Upper lobe of right lung (tissue), 1 donor: ENCODE results near the gene FAM168B. TPM values are rescaled to one million over a fixed set of nuclear protein-coding genes. Genes with fewer than 3 reads are reported as not detected.

Source experiments
- ATAC-seq: fragments of 200-7000 bp; cut with Tn5 transposase; one replicate; pipeline ENCODE4 v1.9.1; 2020; ENCODE audit warnings: mild to moderate bottlenecking, moderate library complexity
- DNase-seq: peaks from one replicate; pipeline ENCODE4 v3.0.0-alpha.2; 2020
- H3K27ac ChIP-seq: fragments of 200-600 bp; one replicate; pipeline ENCODE4 v1.8.0; 2022
- H3K27me3 ChIP-seq: fragments of 200-600 bp; one replicate; pipeline ENCODE4 v1.8.0; 2022; ENCODE audit warnings: mild to moderate bottlenecking
- H3K36me3 ChIP-seq: fragments of 200-600 bp; one replicate; pipeline ENCODE4 v1.8.0; 2022
- H3K4me1 ChIP-seq: fragments of 200-600 bp; one replicate; pipeline ENCODE4 v1.8.0; 2022
- H3K4me3 ChIP-seq: fragments of 200-600 bp; one replicate; pipeline ENCODE4 v1.8.0; 2022; ENCODE audit warnings: mild to moderate bottlenecking
- H3K9me3 ChIP-seq: fragments of 200-600 bp; one replicate; pipeline ENCODE4 v1.8.0; 2022
- intact Hi-C: fragments of 100-400 bp; cut with DNase I; formaldehyde crosslinking; loops from one replicate; pipeline ENCODE4 v1.11.0; 2022
- total RNA-seq: library from RNA; stranded (reverse); fragmentation: NEBNext Ultra II Directional; extraction: Animal tissue kit (Norgen Biotek cat#: 25700); gene quantifications from one replicate; pipeline ENCODE4 v1.2.1, GENCODE V29; 2021
- TF ChIP-seq, protein P1 (sequence below): fragments of 200-600 bp; IDR thresholded peaks from one replicate; pipeline ENCODE4 v1.8.0; 2022; ENCODE audit warnings: antibody characterized with exemption
- donor health status: DM: no; HTN: yes; CAD: no; lungs with severe emphysema.

The FAM168B gene
- total RNA-seq, 1 donor from 2014 or later = 77.8 TPM

DNA sequence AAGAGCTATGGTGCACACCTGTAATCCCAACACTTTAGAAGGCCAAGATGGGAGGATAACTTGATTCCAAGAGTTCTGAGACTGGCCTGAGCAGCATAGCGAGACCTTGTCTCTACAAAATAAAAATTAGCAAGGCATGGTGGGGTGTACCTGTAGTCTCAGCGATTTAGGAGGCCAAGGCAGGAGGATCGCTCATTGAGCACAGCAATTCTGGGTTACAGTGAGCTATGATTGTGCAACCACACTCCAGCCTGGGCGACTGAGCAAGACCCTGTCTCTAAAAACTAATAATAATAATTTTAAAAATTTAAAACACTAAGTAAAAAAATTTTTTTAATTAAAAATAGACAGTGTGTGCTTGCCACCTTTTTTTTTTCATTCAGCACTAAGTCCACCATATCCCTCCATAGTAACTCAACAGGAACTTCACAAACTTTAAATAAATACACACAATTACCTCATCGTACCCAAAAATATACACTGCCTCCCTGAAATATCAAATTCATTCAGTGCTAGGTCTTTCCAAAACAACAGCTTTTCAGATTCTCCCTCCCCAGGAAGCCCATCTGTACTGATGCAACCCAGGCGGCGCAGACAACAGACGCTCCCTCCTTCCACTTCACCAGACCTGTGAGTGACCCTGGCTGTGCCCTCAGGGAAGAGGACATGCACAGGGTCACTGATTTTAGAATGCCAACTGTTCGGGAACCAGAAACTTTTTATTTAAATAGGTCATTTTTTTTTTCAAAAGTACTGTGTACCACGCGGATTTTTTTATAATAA lies 29.6 kb downstream of the FAM168B start:
- no peaks in the 10 kb centered on the region for H3K4me1 ChIP-seq
- DNase-seq (no peak), ATAC-seq (no peak)
- H3K36me3 ChIP-seq = peaks cover 36% of the 10 kb centered on the region
- no peak overlapping the region for H3K27ac ChIP-seq
- intact Hi-C loops = no loop called here
- H3K4me3 ChIP-seq = no peak overlapping the region
- TF ChIP-seq, protein P1, sequence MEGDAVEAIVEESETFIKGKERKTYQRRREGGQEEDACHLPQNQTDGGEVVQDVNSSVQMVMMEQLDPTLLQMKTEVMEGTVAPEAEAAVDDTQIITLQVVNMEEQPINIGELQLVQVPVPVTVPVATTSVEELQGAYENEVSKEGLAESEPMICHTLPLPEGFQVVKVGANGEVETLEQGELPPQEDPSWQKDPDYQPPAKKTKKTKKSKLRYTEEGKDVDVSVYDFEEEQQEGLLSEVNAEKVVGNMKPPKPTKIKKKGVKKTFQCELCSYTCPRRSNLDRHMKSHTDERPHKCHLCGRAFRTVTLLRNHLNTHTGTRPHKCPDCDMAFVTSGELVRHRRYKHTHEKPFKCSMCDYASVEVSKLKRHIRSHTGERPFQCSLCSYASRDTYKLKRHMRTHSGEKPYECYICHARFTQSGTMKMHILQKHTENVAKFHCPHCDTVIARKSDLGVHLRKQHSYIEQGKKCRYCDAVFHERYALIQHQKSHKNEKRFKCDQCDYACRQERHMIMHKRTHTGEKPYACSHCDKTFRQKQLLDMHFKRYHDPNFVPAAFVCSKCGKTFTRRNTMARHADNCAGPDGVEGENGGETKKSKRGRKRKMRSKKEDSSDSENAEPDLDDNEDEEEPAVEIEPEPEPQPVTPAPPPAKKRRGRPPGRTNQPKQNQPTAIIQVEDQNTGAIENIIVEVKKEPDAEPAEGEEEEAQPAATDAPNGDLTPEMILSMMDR = no peak
- no peaks in the 10 kb centered on the region for H3K27me3 ChIP-seq
- H3K9me3 ChIP-seq = no peaks in the 10 kb centered on the region

DNA sequence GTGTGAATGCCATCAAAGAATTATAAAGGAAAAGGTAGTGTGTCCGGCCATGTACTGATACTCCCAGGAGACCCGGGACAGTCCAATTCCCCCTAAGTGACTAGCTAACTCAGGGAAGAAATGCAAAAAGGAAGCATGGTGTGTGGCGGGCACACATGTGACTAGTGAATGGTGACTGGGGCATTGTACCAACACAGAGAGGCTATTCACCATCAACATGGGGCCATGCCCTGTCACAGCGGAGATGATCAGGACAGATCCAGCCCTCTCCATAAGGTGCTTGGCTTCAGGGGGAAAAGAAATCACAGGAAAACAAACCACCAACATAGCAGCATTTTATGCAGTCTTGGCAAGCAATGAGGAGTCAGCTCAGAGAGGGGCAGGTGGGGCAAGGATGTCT lies 34.3 kb downstream of the FAM168B start:
- DNase-seq (no peak), ATAC-seq (no peak)
- no peaks in the 10 kb centered on the region for H3K9me3 ChIP-seq
- no peaks in the 10 kb centered on the region for H3K4me1 ChIP-seq
- no peak overlapping the region for H3K4me3 ChIP-seq
- H3K27me3 ChIP-seq = no peaks in the 10 kb centered on the region
- intact Hi-C loops = no loop called here
- peaks cover 56% of the 10 kb centered on the region for H3K36me3 ChIP-seq
- no peak overlapping the region for H3K27ac ChIP-seq
- TF ChIP-seq, protein P1 = no peak

DNA sequence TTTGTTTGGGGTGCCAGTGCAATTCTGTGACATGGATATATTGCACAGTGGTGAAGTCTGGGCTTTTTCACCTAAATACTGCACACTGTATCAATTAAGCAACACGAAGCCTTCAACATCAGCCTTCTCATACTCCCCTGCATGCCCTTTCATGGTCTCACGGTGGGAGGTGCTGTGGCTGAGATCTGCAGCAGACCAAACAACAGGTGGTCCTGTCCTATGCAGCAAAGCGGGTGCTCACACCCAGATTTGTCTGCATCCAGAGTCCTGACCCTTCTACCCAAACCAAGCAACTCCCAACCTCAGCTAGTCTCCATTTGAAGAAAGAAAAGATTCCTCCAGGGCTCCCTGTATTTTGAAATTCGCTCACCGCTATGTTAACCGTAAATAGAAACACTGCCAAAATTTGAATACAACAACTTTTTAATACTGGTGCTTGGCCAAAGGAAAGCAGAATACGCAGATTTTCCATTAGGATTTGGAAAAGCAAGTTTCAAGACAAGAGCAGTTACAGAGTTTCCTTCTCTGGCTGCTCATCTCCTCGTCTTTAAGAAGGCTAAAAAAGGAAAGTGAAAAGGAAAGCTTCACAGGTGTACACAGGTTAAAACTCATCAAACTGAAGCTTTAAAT lies 34.9 kb downstream of the FAM168B start:
- Histone ChIP-seq H3K9me3 (no peaks in the 10 kb centered on the region), H3K27ac (no peak overlapping the region), H3K4me3 (no peak overlapping the region), H3K36me3 (peaks cover 62% of the 10 kb centered on the region), H3K4me1 (no peaks in the 10 kb centered on the region), H3K27me3 (no peaks in the 10 kb centered on the region)
- DNase-seq (no peak), ATAC-seq (no peak)
- intact Hi-C loops = no loop called here
- TF ChIP-seq, protein P1 = no peak

DNA sequence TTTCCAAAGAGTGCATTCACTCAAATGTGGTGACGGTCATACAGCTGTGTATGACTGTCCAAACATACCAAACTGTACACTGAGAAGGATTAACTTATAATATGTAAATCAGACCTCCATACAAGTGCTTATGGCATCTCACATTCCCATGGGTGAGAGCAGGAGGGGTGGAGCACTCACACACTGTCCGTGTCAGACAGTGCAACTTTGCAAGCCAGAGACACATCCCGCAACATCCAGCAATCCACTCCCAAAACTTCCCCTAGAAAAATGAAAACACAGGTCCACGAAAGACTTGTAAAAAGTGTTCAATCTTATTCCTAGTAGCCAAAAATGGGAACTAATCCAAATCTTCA lies 36.4 kb downstream of the FAM168B start:
- H3K27ac ChIP-seq = no peak overlapping the region
- intact Hi-C loops = no loop called here
- DNase-seq (no peak), ATAC-seq (no peak)
- no peaks in the 10 kb centered on the region for H3K27me3 ChIP-seq
- no peak overlapping the region for H3K4me3 ChIP-seq
- H3K4me1 ChIP-seq = no peaks in the 10 kb centered on the region
- peaks cover 71% of the 10 kb centered on the region for H3K36me3 ChIP-seq
- H3K9me3 ChIP-seq = no peaks in the 10 kb centered on the region
- TF ChIP-seq, protein P1 = no peak

DNA sequence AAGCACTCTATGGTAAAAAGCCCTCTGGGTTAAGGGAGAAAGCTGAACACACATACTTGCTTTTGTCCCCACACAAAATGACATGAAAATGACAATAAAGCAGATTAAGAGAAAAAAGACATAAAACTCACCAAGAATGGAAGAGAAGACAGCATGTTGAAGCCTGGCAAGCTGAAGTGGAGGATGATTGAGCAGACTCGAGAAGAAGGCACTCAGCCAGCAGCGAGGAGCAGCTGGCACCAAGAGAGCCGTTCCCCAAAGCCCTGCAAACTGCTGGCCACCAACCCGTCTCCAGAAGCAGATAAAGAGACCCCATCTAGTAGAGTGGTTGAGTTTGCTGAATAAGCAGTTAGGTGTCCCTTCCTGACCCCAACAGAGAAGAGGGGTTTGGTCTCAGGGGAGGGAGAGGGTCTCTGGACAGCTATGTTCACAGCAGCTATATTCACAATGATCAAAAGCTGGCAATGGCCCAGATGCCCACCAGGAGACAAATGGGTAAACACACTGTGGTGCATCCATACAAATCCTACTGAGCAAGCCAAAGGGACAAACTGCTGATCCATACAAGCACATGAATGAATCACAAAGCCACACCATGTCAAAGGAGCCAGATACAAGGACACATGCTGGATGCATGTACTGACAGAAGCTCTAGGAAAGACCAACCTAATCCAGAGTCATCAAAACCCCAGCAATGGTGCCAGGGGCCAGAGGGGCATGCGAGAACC lies 36.9 kb downstream of the FAM168B start:
- TF ChIP-seq, protein P1 = no peak
- Histone ChIP-seq H3K36me3 (peaks cover 77% of the 10 kb centered on the region), H3K9me3 (no peaks in the 10 kb centered on the region), H3K27me3 (no peaks in the 10 kb centered on the region), H3K4me3 (no peak overlapping the region), H3K27ac (no peak overlapping the region), H3K4me1 (no peaks in the 10 kb centered on the region)
- intact Hi-C loops = no loop called here
- DNase-seq = no peak
- no peak for ATAC-seq
